ENCODE data around the gene MEIS3. TPM values are rescaled to one million over a fixed set of nuclear protein-coding genes. Genes with fewer than 3 reads are reported as not detected.
A peak's percentile ranks its signal among the peaks of the same experiment; 100 is the strongest.

Gene MEIS3
- polyA plus RNA-seq, 3 donors = not detected

DNA sequence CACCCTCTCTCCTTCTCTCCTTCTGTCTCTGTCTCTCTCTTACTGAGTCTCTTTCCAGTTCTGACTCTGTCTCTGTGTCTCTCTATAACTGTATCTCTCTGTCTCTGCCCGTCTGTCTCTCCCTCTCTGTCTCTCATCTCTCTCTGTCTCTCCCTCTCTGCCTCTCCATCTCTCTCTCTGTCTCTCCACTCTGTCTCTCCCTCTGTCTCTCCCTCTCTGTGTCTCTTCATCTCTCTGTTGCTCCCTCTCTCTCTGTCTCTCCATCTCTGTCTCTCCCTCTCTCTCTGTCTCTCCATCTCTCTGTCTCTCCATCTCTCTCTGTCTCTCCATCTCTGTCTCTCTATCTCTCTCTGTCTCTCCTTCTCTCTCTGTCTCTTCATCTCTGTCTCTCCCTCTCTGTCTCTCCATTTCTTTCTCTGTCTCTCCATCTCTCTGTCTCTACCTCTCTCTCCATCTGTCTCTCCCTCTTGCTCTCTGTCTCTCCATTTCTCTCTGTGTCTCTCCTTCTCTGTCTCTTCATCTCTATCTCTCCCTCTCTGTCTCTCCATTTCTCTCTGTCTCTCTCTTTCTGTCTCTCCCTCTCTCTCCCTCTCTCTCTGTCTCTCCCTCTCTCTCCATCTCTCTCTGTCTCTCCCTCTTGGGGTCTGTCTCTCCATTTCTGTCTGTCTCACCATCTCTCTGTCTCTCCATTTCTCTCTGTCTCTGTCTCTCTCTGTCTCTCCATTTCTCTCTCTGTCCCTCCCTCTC, 3.3 kb upstream of the MEIS3 start:
- Histone ChIP-seq H3K9ac (ENCODE audit: insufficient read depth, low read length, poor library complexity, severe bottlenecking) (no peak overlapping the region), H4K20me1 (ENCODE audit: insufficient read depth, low read length) (no peaks in the 10 kb centered on the region), H3K27me3 (ENCODE audit: control insufficient read depth in 2 of 2, insufficient read depth in 2 of 2, low read length in 2 of 2) (peaks cover 61 to 90% of the 10 kb centered on the region in 2 donors), H3K9me3 (replicated peaks in 1 of 2; ENCODE audit: control insufficient read depth in 1 of 2, insufficient read depth in 1 of 2, low read length in 2 of 2) (peaks cover 0 to 40% of the 10 kb centered on the region in 2 donors), H3K4me2 (replicated peaks; ENCODE audit: extremely low read depth, low read length, poor library complexity, severe bottlenecking) (no peak overlapping the region), H3K4me1 (ENCODE audit: control insufficient read depth in 1 of 2, insufficient read depth in 2 of 2, low read length in 2 of 2) (peaks cover 0 to 9% of the 10 kb centered on the region in 2 donors), H3K36me3 (replicated peaks in 1 of 2; ENCODE audit: control insufficient read depth in 1 of 2, insufficient read depth in 2 of 2, low read length in 2 of 2) (no peaks in the 10 kb centered on the region), H3K79me2 (ENCODE audit: insufficient read depth, low read length) (no peaks in the 10 kb centered on the region), H3K27ac (ENCODE audit: low read depth in 1 of 2, low read length in 2 of 2) (no peak overlapping the region), H3K4me3 (replicated peaks in 1 of 3; ENCODE audit: low read depth in 2 of 3, low read length in 3 of 3) (no peak overlapping the region), H2AFZ (ENCODE audit: insufficient read depth, low read depth, low read length, poor library complexity, severe bottlenecking) (no peak overlapping the region)
- peaks cover 13% of the 10 kb centered on the region for H3K4me1 Mint-ChIP-seq
- TF ChIP-seq, protein P1, sequence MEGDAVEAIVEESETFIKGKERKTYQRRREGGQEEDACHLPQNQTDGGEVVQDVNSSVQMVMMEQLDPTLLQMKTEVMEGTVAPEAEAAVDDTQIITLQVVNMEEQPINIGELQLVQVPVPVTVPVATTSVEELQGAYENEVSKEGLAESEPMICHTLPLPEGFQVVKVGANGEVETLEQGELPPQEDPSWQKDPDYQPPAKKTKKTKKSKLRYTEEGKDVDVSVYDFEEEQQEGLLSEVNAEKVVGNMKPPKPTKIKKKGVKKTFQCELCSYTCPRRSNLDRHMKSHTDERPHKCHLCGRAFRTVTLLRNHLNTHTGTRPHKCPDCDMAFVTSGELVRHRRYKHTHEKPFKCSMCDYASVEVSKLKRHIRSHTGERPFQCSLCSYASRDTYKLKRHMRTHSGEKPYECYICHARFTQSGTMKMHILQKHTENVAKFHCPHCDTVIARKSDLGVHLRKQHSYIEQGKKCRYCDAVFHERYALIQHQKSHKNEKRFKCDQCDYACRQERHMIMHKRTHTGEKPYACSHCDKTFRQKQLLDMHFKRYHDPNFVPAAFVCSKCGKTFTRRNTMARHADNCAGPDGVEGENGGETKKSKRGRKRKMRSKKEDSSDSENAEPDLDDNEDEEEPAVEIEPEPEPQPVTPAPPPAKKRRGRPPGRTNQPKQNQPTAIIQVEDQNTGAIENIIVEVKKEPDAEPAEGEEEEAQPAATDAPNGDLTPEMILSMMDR (IDR thresholded peaks at IDR 0.05) = no peak
- H3K4me3 Mint-ChIP-seq = peak overlapping the region in 1 of 2 donors; percentile 87
- H3K36me3 Mint-ChIP-seq = peaks cover 0 to 10% of the 10 kb centered on the region in 2 donors
- H3K9me3 Mint-ChIP-seq = peaks cover 0 to 20% (median 10%) of the 10 kb centered on the region in 7 donors
- no peak overlapping the region for H3K27ac Mint-ChIP-seq
- H3K27me3 Mint-ChIP-seq (ENCODE audit: low read depth in 3 of 3) = peaks cover 82 to 84% (median 84%) of the 10 kb centered on the region in 3 donors
- intact Hi-C loops (cut with micrococcal nuclease) = loop anchor here (10.0 kb wide), 2 partner anchors 138 to 268 kb away; no protein-coding TSS in a partner anchor
- no peak for DNase-seq
- WGBS (ENCODE audit: insufficient coverage) = 0% methylated on average over 1 of the region's 1 CpG

DNA sequence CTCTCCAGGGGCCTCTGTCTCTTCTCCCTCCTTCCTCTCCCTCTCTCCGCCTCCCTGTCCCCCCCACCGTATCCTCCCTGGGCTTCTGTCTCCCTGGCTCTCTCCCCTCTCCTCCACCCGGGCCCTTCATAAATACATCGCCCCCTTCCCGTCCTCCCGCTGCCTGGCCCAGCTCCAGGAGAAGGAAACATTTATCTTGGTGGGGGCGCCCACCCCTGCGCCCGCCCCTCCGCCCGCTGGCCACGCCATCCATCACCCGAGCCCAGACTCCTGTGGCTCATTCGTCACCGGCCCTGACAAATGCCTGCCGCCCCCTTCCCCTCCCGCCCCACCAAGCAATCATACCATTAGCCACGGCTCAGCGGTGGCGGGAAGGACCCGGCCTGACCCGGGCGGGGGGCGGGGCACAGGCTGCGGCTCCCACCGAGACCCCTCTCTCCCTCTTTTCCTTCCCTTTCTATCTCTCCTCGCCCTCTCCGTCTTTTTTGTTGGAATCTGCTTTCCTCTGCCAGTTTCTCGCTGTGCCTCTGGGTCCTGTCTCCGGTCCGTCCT, 2.6 kb upstream of the MEIS3 start:
- Histone ChIP-seq H4K20me1 (ENCODE audit: insufficient read depth, low read length) (no peaks in the 10 kb centered on the region), H3K79me2 (ENCODE audit: insufficient read depth, low read length) (no peaks in the 10 kb centered on the region), H3K36me3 (replicated peaks in 1 of 2; ENCODE audit: control insufficient read depth in 1 of 2, insufficient read depth in 2 of 2, low read length in 2 of 2) (no peaks in the 10 kb centered on the region), H3K9ac (ENCODE audit: insufficient read depth, low read length, poor library complexity, severe bottlenecking) (no peak overlapping the region), H3K9me3 (replicated peaks in 1 of 2; ENCODE audit: control insufficient read depth in 1 of 2, insufficient read depth in 1 of 2, low read length in 2 of 2) (peaks cover 0 to 40% of the 10 kb centered on the region in 2 donors), H3K27ac (ENCODE audit: low read depth in 1 of 2, low read length in 2 of 2) (no peak overlapping the region), H3K4me1 (ENCODE audit: control insufficient read depth in 1 of 2, insufficient read depth in 2 of 2, low read length in 2 of 2) (peaks cover 0 to 9% of the 10 kb centered on the region in 2 donors), H3K4me2 (replicated peaks; ENCODE audit: extremely low read depth, low read length, poor library complexity, severe bottlenecking) (no peak overlapping the region), H3K4me3 (replicated peaks in 1 of 3; ENCODE audit: low read depth in 2 of 3, low read length in 3 of 3) (no peak overlapping the region), H3K27me3 (ENCODE audit: control insufficient read depth in 2 of 2, insufficient read depth in 2 of 2, low read length in 2 of 2) (peaks cover 67 to 91% of the 10 kb centered on the region in 2 donors), H2AFZ (ENCODE audit: insufficient read depth, low read depth, low read length, poor library complexity, severe bottlenecking) (no peak overlapping the region)
- Mint-ChIP-seq H3K9me3 (peaks cover 0 to 20% (median 10%) of the 10 kb centered on the region in 7 donors), H3K4me3 (peak overlapping the region in 1 of 2 donors; percentile 87), H3K27ac (no peak overlapping the region), H3K36me3 (peaks cover 0 to 10% of the 10 kb centered on the region in 2 donors), H3K4me1 (peaks cover 15% of the 10 kb centered on the region), H3K27me3 (ENCODE audit: low read depth in 3 of 3) (peaks cover 88 to 91% (median 89%) of the 10 kb centered on the region in 3 donors)
- no peak for DNase-seq
- intact Hi-C loops (cut with micrococcal nuclease) = loop anchor here (10.0 kb wide), 2 partner anchors 137 to 267 kb away; no protein-coding TSS in a partner anchor
- TF ChIP-seq, protein P1 (IDR thresholded peaks at IDR 0.05) = no peak
- WGBS (ENCODE audit: insufficient coverage) = 4% methylated on average over 27 of the region's 31 CpGs
